Type B pancreatic cell (in vitro differentiated cells): ENCODE data around the gene PTPA. TPM values are rescaled to one million over a fixed set of nuclear protein-coding genes. Genes with fewer than 3 reads are reported as not detected.
"Not testable (repeated sequence)": the region's sequence is repeated elsewhere in the genome, so short reads cannot be mapped to it uniquely, and the experiment has no call there.

Experiments used
- DNase-seq: peaks from one replicate; pipeline ENCODE4 v3.0.0; 2021; ENCODE audit warnings: mixed read lengths; ENCODE audit not compliant: unreplicated experiment; ENCODE audit errors: extremely low spot score
- H3K27ac Mint-ChIP-seq: 2 replicates; pipeline ENCODE4 v1.8.0; 2021; ENCODE audit warnings: mild to moderate bottlenecking, mixed read lengths
- H3K27me3 Mint-ChIP-seq: 2 replicates; pipeline ENCODE4 v1.8.0; 2021; ENCODE audit warnings: mixed read lengths
- H3K36me3 Mint-ChIP-seq: 2 replicates; pipeline ENCODE4 v1.8.0; 2021; ENCODE audit warnings: mixed read lengths
- H3K4me1 Mint-ChIP-seq: one replicate; pipeline ENCODE4 v1.8.0; 2021; ENCODE audit warnings: mixed read lengths; ENCODE audit not compliant: unreplicated experiment
- H3K4me3 Mint-ChIP-seq: 2 replicates; pipeline ENCODE4 v1.8.0; 2021; ENCODE audit warnings: mild to moderate bottlenecking, mixed read lengths
- H3K9me3 Mint-ChIP-seq: 2 replicates; pipeline ENCODE4 v1.8.0; 2021; ENCODE audit warnings: mixed read lengths
- CTCF ChIP-seq: fragments of 200-600 bp; sonication (generic); conservative IDR thresholded peaks from 2 replicates; pipeline ENCODE4 v1.5.0; 2021; ENCODE audit warnings: antibody characterized with exemption, mild to moderate bottlenecking
- total RNA-seq: library from RNA; stranded (reverse); gene quantifications from 2 replicates; pipeline ENCODE4 v1.2.1, GENCODE V29; 2021; ENCODE audit warnings: low replicate concordance

PTPA gene
- total RNA-seq, 1 donor from 2014 or later: 102 TPM

- TF ChIP-seq CTCF: no peak
- Mint-ChIP-seq H3K36me3 (no peaks in the 10 kb centered on the region), H3K4me3 (peak overlapping the region; percentile 61), H3K9me3 (no peaks in the 10 kb centered on the region), H3K4me1 (peaks cover 38% of the 10 kb centered on the region), H3K27ac (peak overlapping the region; percentile 9), H3K27me3 (no peaks in the 10 kb centered on the region)
- DNase-seq: no peak
These were observed 73.0 kb downstream of the PTPA start for GRCh38 chr9:129184219-129184524.

GRCh38 chr9:129184596-129185122 is 73.4 kb downstream of the PTPA start:
- TF ChIP-seq CTCF: no peak
- no peaks in the 10 kb centered on the region for H3K9me3 Mint-ChIP-seq
- H3K27me3 Mint-ChIP-seq: no peaks in the 10 kb centered on the region
- H3K4me3 Mint-ChIP-seq: peak overlapping the region; percentile 61
- peaks cover 38% of the 10 kb centered on the region for H3K4me1 Mint-ChIP-seq
- H3K36me3 Mint-ChIP-seq: no peaks in the 10 kb centered on the region
- H3K27ac Mint-ChIP-seq: no peak overlapping the region
- DNase-seq: no peak

- TF ChIP-seq CTCF: no peak
- Mint-ChIP-seq H3K4me1 (peaks cover 38% of the 10 kb centered on the region), H3K36me3 (no peaks in the 10 kb centered on the region), H3K9me3 (no peaks in the 10 kb centered on the region), H3K27me3 (no peaks in the 10 kb centered on the region), H3K27ac (peak overlapping the region; percentile 61), H3K4me3 (no peak overlapping the region)
- no peak for DNase-seq
These were observed 74.2 kb downstream of the PTPA start for GRCh38 chr9:129185402-129185801.

GRCh38 chr9:129185991-129186390 is 74.8 kb downstream of the PTPA start:
- DNase-seq: no peak
- H3K27ac Mint-ChIP-seq: no peak overlapping the region
- no peaks in the 10 kb centered on the region for H3K9me3 Mint-ChIP-seq
- no peaks in the 10 kb centered on the region for H3K36me3 Mint-ChIP-seq
- no peak for TF ChIP-seq CTCF
- H3K4me1 Mint-ChIP-seq: peaks cover 38% of the 10 kb centered on the region
- no peak overlapping the region for H3K4me3 Mint-ChIP-seq
- no peaks in the 10 kb centered on the region for H3K27me3 Mint-ChIP-seq

- no peak for DNase-seq
- TF ChIP-seq CTCF: no peak
- Mint-ChIP-seq H3K36me3 (no peaks in the 10 kb centered on the region), H3K27me3 (no peaks in the 10 kb centered on the region), H3K4me3 (no peak overlapping the region), H3K4me1 (peaks cover 30% of the 10 kb centered on the region), H3K9me3 (no peaks in the 10 kb centered on the region), H3K27ac (no peak overlapping the region)
These were observed 75.8 kb downstream of the PTPA start for GRCh38 chr9:129187042-129187441.

GRCh38 chr9:129189971-129190370 is 78.8 kb downstream of the PTPA start:
- H3K27me3 Mint-ChIP-seq, H3K4me1 Mint-ChIP-seq, H3K9me3 Mint-ChIP-seq, H3K27ac Mint-ChIP-seq, DNase-seq, H3K4me3 Mint-ChIP-seq, H3K36me3 Mint-ChIP-seq: not testable (repeated sequence)
